HG02759 (cell line): ENCODE results near the gene LARGE1.

Experiments used
- ATAC-seq: cut with Tn5 transposase; IDR thresholded peaks from one replicate; pipeline ENCODE4 v1.9.1; 2021; ENCODE audit warnings: mild to moderate bottlenecking, moderate library complexity; ENCODE audit not compliant: unreplicated experiment

LARGE1 gene

GRCh38 chr22:33914131-33914530 lies 6.1 kb downstream of the LARGE1 start:
- ATAC-seq: no peak

DNA sequence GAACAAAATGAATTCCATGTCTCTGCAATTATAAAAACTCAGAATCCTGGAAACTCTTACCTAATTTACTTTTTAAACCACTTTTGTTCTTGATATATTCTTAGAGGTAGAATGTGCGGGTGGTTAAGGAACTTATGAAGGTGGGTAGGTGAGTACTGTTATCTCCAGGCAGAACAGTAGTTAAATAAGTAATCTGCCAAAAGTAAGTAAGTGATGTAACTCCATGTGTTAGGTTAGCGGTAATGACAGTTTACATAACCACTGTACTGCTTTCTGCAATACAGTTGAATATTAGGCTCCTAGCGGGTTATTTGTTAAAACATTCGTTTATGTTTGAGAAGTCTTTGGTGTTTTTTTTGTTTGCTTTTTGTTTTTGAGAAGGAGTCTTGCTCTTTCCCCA lies 7.1 kb downstream of the LARGE1 start:
- ATAC-seq: no peak

GRCh38 chr22:33909911-33910310 lies 10.4 kb downstream of the LARGE1 start:
- ATAC-seq: no peak

GRCh38 chr22:33909075-33909458 lies 11.2 kb downstream of the LARGE1 start:
- ATAC-seq: no peak

DNA sequence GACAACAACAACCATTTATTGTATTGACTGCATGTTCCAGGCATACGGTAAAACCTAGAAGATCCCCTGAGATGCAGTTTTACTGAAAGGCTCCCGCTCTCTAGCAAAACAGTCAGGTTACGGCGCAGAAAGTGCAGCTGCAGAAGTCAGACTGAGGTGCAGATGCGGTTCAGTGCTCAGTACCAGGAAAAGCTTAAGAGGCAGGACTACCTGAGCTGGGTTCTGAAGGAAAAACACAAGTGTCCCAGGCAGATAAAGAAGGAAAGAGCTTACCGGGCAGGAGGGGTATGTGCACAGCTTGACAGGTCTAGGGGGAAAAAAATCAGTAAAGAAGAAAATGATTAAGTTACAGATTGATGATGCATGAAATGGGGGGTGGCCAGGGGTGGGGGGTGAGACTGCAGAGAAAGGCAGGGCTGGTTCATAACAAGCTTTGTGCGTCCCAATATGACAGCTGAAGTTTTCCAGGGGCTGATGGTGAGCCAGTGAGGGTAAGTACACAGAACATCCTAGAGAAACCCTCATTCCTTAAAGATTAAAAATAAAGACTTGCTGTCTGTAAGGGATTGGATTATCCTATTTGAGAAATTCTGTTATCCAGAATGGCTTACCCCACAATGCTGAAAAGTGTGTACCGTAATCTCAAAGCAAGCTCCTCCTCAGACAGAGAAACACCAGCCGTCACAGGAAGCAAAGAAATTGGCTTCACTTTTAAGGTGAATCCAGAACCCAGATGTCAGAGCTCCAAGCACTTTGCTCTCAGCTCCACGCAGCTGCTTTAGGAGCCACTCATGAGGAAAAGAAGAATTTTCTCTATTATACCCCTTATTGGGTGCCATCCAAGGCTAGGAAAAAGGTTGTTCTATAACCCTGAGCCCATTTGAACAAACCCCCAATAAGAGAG lies 11.9 kb downstream of the LARGE1 start:
- no peak for ATAC-seq

GRCh38 chr22:33906954-33907353 lies 13.3 kb downstream of the LARGE1 start:
- ATAC-seq: no peak

DNA sequence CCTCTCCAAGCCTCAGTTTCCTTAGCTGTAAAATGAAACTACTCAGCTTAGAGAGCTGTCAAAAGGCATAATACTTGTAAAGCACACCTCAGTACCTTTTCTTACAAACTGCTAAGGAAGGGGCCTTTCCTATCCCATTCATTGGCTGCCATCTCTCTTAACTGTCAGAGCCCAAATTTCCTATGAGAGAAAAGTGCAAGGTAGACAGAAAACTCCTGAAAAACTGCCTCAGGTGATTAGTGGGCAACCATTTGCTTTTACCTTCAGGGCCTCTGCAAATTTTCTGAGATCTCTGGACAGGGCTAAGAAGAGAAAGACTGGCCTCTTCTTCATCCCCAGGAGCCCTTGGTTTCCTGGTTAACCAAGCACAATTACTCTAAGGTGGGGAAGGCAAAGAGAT lies 13.8 kb downstream of the LARGE1 start:
- ATAC-seq: no peak

DNA sequence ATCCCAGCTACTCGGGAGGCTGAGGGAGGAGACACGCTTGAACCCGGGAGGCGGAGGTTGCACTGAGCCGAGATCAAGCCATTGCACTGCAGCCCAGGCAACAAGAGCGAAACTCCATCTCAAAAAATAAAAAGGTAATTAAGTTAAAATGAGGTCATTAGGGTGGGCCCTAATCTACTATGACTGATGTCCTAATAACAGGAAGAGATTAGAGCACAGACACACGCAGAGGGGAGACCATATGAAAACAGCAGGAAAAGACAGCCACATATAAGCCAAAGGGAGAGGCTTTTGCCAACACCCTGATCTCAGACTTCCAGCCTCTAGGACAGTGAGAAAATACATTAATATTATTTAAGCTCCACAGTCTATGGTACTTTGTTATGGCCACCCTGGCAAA lies 17.3 kb downstream of the LARGE1 start:
- no peak for ATAC-seq

- ATAC-seq: no peak
These were observed 18.2 kb downstream of the LARGE1 start for GRCh38 chr22:33902073-33902472.

- ATAC-seq: no peak
These were observed 22.2 kb downstream of the LARGE1 start for GRCh38 chr22:33898121-33898520.

- ATAC-seq: no peak
These were observed 22.8 kb downstream of the LARGE1 start for GRCh38 chr22:33897448-33897835.

GRCh38 chr22:33896575-33897447 lies 23.5 kb downstream of the LARGE1 start:
- ATAC-seq: no peak

DNA sequence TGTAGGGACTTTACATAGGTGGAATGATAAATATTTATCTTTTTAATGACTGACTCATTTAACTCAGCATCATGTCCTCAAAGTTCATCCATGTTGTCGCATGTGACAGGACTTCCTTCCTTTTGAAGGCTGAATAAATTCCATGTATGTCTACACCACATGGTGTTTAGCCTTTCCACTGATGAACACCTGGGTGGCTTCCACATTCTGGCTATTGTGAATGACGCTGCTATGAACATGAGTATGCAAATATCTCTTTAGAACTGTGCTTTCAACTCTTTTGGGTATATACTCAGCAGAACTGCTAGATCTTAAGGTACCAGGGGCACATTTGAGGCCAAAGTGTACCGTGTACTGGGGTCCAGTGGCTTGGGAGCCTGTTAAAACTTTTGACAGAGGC lies 24.1 kb downstream of the LARGE1 start:
- no peak for ATAC-seq

GRCh38 chr22:33895444-33895843 lies 24.8 kb downstream of the LARGE1 start:
- ATAC-seq: no peak

- no peak for ATAC-seq
These were observed 25.8 kb downstream of the LARGE1 start for GRCh38 chr22:33894515-33894914.

- no peak for ATAC-seq
These were observed 26.2 kb downstream of the LARGE1 start for GRCh38 chr22:33894036-33894435.

DNA sequence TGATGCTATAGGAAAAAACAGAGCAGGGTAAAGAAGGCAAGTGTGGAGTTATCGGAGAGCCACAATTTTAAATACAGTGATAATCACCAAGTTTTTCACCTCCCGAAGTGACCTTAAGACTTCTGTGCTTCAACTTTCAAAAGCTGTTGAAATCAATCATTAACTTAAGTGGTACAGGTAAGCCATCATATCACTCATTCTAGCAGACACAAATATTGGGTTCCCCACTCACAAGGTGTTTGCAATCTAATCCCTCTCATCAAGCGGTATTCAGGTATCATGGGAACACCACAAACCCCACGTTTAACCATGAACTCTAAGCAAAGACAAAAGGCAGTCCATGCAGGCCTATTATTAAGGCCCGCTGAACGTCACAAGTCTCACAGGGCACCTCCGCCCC lies 26.8 kb downstream of the LARGE1 start:
- no peak for ATAC-seq

DNA sequence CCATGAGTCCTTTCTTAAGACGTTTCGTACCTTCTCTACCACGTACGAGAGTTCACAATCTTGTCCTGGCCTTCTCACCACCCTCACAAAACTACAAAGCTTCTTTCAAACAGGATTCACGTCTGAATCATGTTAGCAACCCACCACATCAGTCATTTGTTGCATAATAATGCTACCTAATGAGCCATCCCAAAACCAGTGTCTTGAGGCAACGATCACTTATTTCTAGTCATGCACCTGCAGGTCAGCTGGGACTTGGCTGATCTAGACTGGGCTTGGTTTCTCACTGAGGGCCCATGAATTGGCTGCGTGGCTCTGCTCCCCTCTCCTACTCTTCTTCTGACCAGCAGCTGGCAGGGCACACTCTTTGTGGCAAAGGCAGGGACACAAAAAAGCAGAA lies 28.3 kb downstream of the LARGE1 start:
- no peak for ATAC-seq

GRCh38 chr22:33891455-33891854 lies 28.8 kb downstream of the LARGE1 start:
- ATAC-seq: no peak

DNA sequence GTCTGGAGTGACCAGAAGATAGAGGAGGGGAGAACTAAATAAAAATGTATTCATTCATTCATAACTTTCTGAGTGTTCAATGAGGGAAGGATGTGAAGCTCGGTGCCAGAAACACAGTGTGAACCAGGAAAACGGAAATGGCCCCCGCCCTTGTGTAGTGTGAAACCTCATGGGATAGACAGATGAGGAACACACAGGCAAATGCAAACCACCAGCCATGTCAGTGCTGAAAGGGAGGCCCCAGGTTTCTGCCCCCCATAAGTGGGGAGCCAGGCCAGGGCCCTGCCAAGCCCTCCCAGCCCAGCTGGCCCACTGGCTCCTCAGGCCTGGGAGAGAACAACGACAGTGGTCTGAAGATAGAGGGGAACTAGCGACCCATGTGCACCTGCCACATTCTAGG lies 30.5 kb downstream of the LARGE1 start:
- ATAC-seq: no peak

DNA sequence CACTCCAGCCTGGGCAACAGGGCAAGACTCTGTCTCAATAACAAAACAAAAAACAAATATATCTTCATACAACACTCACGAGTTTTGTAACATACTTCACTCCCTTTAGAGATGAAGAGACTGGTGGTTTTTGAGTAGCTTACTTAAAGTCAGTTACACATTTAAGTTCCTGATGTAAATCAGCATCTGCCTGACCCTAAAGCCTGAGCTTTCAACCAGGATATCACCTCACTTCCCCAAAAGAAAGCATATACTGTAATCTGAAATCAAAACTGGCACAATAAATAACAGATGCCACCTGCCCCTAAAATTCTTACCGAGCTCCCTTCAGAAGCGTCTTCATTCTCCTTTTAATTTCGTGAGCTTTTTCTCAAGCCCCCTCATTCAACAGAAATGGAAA lies 31.5 kb downstream of the LARGE1 start:
- no peak for ATAC-seq

DNA sequence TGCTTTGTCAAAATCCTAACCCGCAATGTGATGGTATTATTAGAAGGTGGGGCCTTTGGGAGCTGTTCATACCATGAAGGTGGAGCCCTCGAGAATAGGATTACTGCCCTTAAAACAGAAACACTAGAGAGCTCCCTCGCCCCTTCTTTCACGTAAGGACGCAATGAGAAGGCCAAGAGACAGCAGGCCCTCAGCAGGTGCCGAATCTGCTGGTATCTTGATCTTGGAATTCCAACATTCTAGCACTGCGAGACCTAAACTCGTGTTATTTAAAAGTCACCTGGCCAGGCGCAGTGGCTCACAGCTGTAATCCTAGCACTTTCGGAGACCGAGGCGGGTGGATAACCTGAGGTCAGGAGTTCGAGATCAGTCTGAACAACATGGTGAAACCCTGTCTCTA lies 33.1 kb downstream of the LARGE1 start:
- ATAC-seq: no peak
